K562 (cell line): Measurements from ENCODE around the gene ACCSL. TPM values are rescaled to one million over a fixed set of nuclear protein-coding genes. Genes with fewer than 3 reads are reported as not detected.

Source experiments
- HCFC1 ChIP-seq: IDR thresholded peaks from 2 replicates; pipeline ENCODE4 v1.6.1; 2012; ENCODE audit warnings: low read depth, low read length, improper control_type of control experiment
- RCOR1 ChIP-seq, 2 experiments: IDR thresholded peaks; 2 replicates each; pipeline ENCODE4 v1.6.1; 2012; ENCODE audit warnings: low read depth in 2 of 2, low read length in 2 of 2, borderline replicate concordance in 1 of 2, improper control_type of control experiment in 1 of 2
- TBL1XR1 ChIP-seq, 2 experiments: IDR thresholded peaks; 2 replicates each; pipeline ENCODE4 v1.6.1; 2012; ENCODE audit warnings: improper control_type of control experiment in 2 of 2, low read length in 2 of 2, mild to moderate bottlenecking in 1 of 2
- ZFPM2 ChIP-seq: fragments of 250-450 bp; sonication (Bioruptor Pico); IDR thresholded peaks from 2 replicates; pipeline ENCODE4 v1.5.1; 2022; ENCODE audit warnings: mild to moderate bottlenecking
- polyA plus RNA-seq, 8 experiments: library from polyadenylated mRNA; depleted of rRNA in 4 of 8; stranded (reverse) in 5 of 8; unstranded in 3 of 8; fragments of >200 nt; fragmentation: Nextera tagmentation in 2 of 8; fragmentation: Illumina TruSeq in 1 of 8; extraction: Ambion mirVana in 2 of 8; extraction: Trizol in 1 of 8; gene quantifications; 2 replicates each; pipeline versions ENCODE4 v1.2.1 to v1.2.3, GENCODE V29; 2011 to 2014; ENCODE audit warnings: inconsistent platforms in 1 of 8, missing spikeins in 1 of 8
- total RNA-seq, 7 experiments: library from RNA; depleted of rRNA in 6 of 7; stranded (reverse); fragments of >200 nt in 6 of 7; fragmentation: Illumina TruSeq in 2 of 7; extraction: Trizol in 2 of 7; gene quantifications; 2 replicates each; pipeline versions ENCODE4 v1.2.1 to v1.2.3, GENCODE V29; 2011 to 2021; ENCODE audit warnings: low replicate concordance in 1 of 7
- TF ChIP-seq, protein P1 (sequence below): fragments of 450-650 bp; IDR thresholded peaks from 2 replicates; pipeline ENCODE4 v1.6.1; 2016; ENCODE audit warnings: low read depth
- TF ChIP-seq, protein P2 (sequence below): fragments of 250-450 bp; sonication (Bioruptor Pico); IDR thresholded peaks from 2 replicates; pipeline ENCODE4 v1.8.0; 2022; ENCODE audit warnings: moderate library complexity, mild to moderate bottlenecking, inconsistent platforms

ACCSL gene
- total and polyA plus RNA-seq, 9 of the 15 experiments (the other 6 are each of a cell fraction or from before 2014, with no cell fraction given) = not detected

DNA sequence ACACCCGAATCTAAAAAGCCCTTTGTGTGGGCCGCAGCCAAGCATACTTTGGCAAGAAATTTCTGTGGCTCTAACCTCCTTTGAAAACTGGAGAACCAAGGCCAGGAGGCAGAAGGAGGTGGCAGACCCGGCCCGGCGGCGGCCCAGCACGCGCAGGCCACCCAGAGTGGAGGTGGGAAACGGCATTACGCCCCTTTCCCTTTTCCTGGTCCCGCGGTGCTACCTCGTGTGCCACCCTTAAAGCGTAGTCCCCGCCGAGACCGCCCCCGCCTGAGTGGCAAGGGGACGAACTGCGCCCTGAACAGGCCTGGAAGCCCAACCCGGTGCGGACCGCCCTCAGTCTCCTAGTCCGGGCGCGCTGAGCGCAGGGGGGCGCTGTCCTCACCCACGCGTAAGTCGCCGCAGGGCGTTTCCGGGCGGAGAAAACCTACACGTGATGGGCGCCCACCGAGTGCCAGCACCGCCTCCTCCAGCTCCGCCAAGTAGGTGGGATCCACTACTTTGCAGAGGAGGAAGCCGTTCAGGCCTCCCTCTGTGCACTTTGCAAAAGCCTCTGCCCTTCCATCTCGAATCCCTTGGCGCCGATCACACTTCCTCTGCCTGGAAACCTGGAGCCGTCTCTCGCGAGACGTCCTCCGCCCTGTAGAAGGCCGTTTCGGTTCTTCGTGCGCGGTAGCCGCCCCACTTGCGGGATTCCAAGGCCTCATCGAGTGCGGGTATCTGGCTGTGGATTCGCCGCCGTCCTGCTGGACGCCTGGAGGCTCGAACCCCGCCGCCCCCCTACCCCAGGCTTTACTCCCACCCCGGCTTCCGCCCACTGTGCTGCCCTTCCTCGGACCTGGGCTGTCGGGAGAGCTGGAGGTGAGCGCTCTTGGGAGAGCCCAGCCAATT lies 18.3 kb downstream of the ACCSL start, which contains the start of gene ACCS (continued):
- TF ChIP-seq, protein P1, sequence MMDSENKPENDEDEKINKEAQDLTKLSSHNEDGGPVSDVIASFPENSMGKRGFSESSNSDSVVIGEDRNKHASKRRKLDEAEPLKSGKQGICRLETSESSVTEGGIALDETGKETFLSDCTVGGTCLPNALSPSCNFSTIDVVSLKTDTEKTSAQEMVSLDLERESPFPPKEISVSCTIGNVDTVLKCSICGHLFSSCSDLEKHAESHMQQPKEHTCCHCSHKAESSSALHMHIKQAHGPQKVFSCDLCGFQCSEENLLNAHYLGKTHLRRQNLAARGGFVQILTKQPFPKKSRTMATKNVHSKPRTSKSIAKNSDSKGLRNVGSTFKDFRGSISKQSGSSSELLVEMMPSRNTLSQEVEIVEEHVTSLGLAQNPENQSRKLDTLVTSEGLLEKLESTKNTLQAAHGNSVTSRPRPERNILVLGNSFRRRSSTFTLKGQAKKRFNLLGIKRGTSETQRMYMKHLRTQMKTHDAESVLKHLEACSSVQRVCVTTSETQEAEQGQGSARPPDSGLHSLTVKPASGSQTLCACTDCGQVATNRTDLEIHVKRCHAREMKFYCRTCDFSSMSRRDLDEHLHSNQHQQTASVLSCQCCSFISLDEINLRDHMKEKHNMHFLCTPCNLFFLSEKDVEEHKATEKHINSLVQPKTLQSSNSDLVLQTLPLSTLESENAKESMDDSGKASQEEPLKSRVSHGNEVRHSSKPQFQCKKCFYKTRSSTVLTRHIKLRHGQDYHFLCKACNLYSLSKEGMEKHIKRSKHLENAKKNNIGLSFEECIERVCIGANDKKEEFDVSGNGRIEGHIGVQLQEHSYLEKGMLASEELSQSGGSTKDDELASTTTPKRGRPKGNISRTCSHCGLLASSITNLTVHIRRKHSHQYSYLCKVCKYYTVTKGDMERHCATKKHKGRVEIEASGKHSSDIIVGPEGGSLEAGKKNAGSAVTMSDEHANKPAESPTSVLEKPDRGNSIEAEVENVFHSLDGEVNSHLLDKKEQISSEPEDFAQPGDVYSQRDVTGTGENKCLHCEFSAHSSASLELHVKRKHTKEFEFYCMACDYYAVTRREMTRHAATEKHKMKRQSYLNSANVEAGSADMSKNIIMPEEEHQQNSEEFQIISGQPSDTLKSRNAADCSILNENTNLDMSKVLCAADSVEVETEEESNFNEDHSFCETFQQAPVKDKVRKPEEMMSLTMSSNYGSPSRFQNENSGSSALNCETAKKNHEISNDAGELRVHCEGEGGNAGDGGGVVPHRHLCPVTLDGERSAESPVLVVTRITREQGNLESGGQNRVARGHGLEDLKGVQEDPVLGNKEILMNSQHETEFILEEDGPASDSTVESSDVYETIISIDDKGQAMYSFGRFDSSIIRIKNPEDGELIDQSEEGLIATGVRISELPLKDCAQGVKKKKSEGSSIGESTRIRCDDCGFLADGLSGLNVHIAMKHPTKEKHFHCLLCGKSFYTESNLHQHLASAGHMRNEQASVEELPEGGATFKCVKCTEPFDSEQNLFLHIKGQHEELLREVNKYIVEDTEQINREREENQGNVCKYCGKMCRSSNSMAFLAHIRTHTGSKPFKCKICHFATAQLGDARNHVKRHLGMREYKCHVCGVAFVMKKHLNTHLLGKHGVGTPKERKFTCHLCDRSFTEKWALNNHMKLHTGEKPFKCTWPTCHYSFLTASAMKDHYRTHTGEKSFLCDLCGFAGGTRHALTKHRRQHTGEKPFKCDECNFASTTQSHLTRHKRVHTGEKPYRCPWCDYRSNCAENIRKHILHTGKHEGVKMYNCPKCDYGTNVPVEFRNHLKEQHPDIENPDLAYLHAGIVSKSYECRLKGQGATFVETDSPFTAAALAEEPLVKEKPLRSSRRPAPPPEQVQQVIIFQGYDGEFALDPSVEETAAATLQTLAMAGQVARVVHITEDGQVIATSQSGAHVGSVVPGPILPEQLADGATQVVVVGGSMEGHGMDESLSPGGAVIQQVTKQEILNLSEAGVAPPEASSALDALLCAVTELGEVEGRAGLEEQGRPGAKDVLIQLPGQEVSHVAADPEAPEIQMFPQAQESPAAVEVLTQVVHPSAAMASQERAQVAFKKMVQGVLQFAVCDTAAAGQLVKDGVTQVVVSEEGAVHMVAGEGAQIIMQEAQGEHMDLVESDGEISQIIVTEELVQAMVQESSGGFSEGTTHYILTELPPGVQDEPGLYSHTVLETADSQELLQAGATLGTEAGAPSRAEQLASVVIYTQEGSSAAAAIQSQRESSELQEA = no peak
- TF ChIP-seq TBL1XR1 (IDR thresholded peaks at IDR 0.05; ENCODE audit: low read length in 2 of 2) = 0 out of 4 replicates have a peak, but pooled peaks of 1 of the 2 experiments have one; percentile 32
- TF ChIP-seq, protein P2, sequence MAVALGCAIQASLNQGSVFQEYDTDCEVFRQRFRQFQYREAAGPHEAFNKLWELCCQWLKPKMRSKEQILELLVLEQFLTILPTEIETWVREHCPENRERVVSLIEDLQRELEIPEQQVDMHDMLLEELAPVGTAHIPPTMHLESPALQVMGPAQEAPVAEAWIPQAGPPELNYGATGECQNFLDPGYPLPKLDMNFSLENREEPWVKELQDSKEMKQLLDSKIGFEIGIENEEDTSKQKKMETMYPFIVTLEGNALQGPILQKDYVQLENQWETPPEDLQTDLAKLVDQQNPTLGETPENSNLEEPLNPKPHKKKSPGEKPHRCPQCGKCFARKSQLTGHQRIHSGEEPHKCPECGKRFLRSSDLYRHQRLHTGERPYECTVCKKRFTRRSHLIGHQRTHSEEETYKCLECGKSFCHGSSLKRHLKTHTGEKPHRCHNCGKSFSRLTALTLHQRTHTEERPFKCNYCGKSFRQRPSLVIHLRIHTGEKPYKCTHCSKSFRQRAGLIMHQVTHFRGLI (CRISPR knock-in tag) = no peak; the same call in 1 of the 2 replicates
- TF ChIP-seq RCOR1 (IDR thresholded peaks at IDR 0.05; ENCODE audit: borderline replicate concordance in 1 of 2, low read depth in 2 of 2, low read length in 2 of 2) = peak in 1 of 2 experiments; percentile 72; a peak in 1 of 4 replicates
- TF ChIP-seq HCFC1 = peak; percentile 60
- TF ChIP-seq ZFPM2 = no peak
